GM23338 (cell line): ENCODE results near the gene CORO1C. TPM values are rescaled to one million over a fixed set of nuclear protein-coding genes. Genes with fewer than 3 reads are reported as not detected.

Experiments
- ATAC-seq: fragments of 200-7000 bp; cut with Tn5 transposase; 3 replicates; pipeline ENCODE4 v1.9.1; 2020
- DNase-seq: peaks from one replicate; pipeline ENCODE4 v3.0.0-alpha.2; 2015; ENCODE audit warnings: low spot score
- H2AFZ ChIP-seq: fragments of 200-600 bp; sonication (generic); 2 replicates; pipeline ENCODE4 v1.8.0; 2016; ENCODE audit warnings: antibody characterized with exemption, mild to moderate bottlenecking, moderate library complexity
- H3F3A ChIP-seq: fragments of 200-600 bp; sonication (generic); replicated peaks from 2 replicates; pipeline ENCODE4 v1.8.0; 2017; ENCODE audit warnings: antibody characterized with exemption, mixed run types, low read depth
- H3K27ac ChIP-seq: fragments of 200-600 bp; sonication (generic); 2 replicates; pipeline ENCODE4 v1.6.1; 2016; ENCODE audit warnings: low read depth
- H3K27me3 ChIP-seq: fragments of 200-600 bp; sonication (generic); 2 replicates; pipeline ENCODE4 v1.8.0; 2016; ENCODE audit warnings: mild to moderate bottlenecking, mixed run types, moderate library complexity; ENCODE audit not compliant: insufficient read depth
- H3K36me3 ChIP-seq: fragments of 200-600 bp; sonication (generic); 2 replicates; pipeline ENCODE4 v1.8.0; 2016; ENCODE audit warnings: mild to moderate bottlenecking; ENCODE audit not compliant: insufficient read depth
- H3K4me1 ChIP-seq: fragments of 200-600 bp; sonication (generic); 2 replicates; pipeline ENCODE4 v1.8.0; 2016; ENCODE audit warnings: mild to moderate bottlenecking, moderate library complexity; ENCODE audit not compliant: insufficient read depth
- H3K4me2 ChIP-seq: fragments of 200-600 bp; sonication (generic); 2 replicates; pipeline ENCODE4 v1.7.1; 2017; ENCODE audit warnings: mixed run types
- H3K4me3 ChIP-seq: fragments of 200-600 bp; sonication (generic); 2 replicates; pipeline ENCODE4 v1.6.1; 2016; ENCODE audit warnings: mixed run types
- H3K79me2 ChIP-seq: fragments of 200-600 bp; sonication (generic); replicated peaks from 2 replicates; pipeline ENCODE4 v1.8.0; 2017; ENCODE audit warnings: mild to moderate bottlenecking; ENCODE audit not compliant: insufficient read depth
- H3K9me2 ChIP-seq: fragments of 200-600 bp; sonication (generic); 2 replicates; pipeline ENCODE4 v1.8.0; 2017; ENCODE audit not compliant: insufficient read depth
- H4K20me1 ChIP-seq: fragments of 200-600 bp; sonication (generic); replicated peaks from 2 replicates; pipeline ENCODE4 v1.8.0; 2017; ENCODE audit warnings: mild to moderate bottlenecking; ENCODE audit not compliant: insufficient read depth
- H3K27ac Mint-ChIP-seq: 2 replicates; pipeline ENCODE4 v1.8.0; 2020; ENCODE audit warnings: inconsistent platforms, mild to moderate bottlenecking, moderate library complexity, mixed read lengths
- H3K27me3 Mint-ChIP-seq: 3 replicates; pipeline ENCODE4 v1.8.0; 2022; ENCODE audit warnings: low read depth, mild to moderate bottlenecking, moderate library complexity, mixed read lengths, inconsistent platforms; ENCODE audit not compliant: insufficient read depth, poor library complexity
- H3K36me3 Mint-ChIP-seq: 3 replicates; pipeline ENCODE4 v1.8.0; 2021; ENCODE audit warnings: low read depth, mild to moderate bottlenecking, inconsistent platforms, moderate library complexity, mixed read lengths
- H3K4me1 Mint-ChIP-seq: 3 replicates; pipeline ENCODE4 v1.8.0; 2020; ENCODE audit warnings: mild to moderate bottlenecking, inconsistent platforms, mixed read lengths
- H3K4me3 Mint-ChIP-seq: 3 replicates; pipeline ENCODE4 v1.8.0; 2021; ENCODE audit warnings: moderate library complexity, mild to moderate bottlenecking, inconsistent platforms, mixed read lengths
- H3K9me3 Mint-ChIP-seq: 3 replicates; pipeline ENCODE4 v1.8.0; 2020; ENCODE audit warnings: moderate library complexity, mild to moderate bottlenecking, inconsistent platforms, mixed read lengths
- CREB1 ChIP-seq: fragments of 250-450 bp; sonication (Bioruptor Pico); IDR thresholded peaks from 2 replicates; pipeline ENCODE4 v1.5.0; 2020; ENCODE audit warnings: low read depth, mild to moderate bottlenecking, moderate library complexity
- EZH2 ChIP-seq: fragments of 200-600 bp; sonication (generic); IDR thresholded peaks from one replicate; pipeline ENCODE4 v1.8.0; 2017; ENCODE audit warnings: antibody characterized with exemption, mild to moderate bottlenecking, low read depth; ENCODE audit not compliant: unreplicated experiment
- EZH2phosphoT487 ChIP-seq: fragments of 200-600 bp; sonication (generic); IDR thresholded peaks from one replicate; pipeline ENCODE4 v1.8.1; 2018; ENCODE audit warnings: antibody characterized with exemption; ENCODE audit not compliant: unreplicated experiment
- JUNB ChIP-seq: IDR thresholded peaks from one replicate; pipeline ENCODE4 v1.6.1; 2016; ENCODE audit warnings: antibody characterized with exemption; ENCODE audit not compliant: unreplicated experiment
- NANOG ChIP-seq: IDR thresholded peaks from 2 replicates; pipeline ENCODE4 v1.6.1; 2016; ENCODE audit warnings: antibody characterized with exemption, borderline replicate concordance
- POLR2AphosphoS5 ChIP-seq: IDR thresholded peaks from 2 replicates; pipeline ENCODE4 v1.6.1; 2016; ENCODE audit warnings: antibody characterized with exemption, low read depth
- STAT1 ChIP-seq: IDR thresholded peaks from one replicate; pipeline ENCODE4 v1.6.1; 2016; ENCODE audit warnings: antibody characterized with exemption; ENCODE audit not compliant: unreplicated experiment
- ZNF114 ChIP-seq: fragments of 250-450 bp; sonication (Bioruptor Pico); IDR thresholded peaks from 2 replicates; pipeline ENCODE4 v1.5.0; 2020; ENCODE audit warnings: mild to moderate bottlenecking, moderate library complexity
- ZNF331 ChIP-seq: fragments of 250-450 bp; sonication (Bioruptor Pico); IDR thresholded peaks from 2 replicates; pipeline ENCODE4 v1.5.0; 2020; ENCODE audit warnings: low read depth, mild to moderate bottlenecking, moderate library complexity
- polyA plus RNA-seq: library from polyadenylated mRNA; unstranded; fragments of >200 nt; fragmentation: Nextera tagmentation; extraction: Ambion mirVana; gene quantifications from 2 replicates; pipeline ENCODE4 v1.2.1, GENCODE V29; 2016
- total RNA-seq: library from RNA; depleted of rRNA; stranded (reverse); fragments of >200 nt; shearing (Covaris generic); gene quantifications from 2 replicates; pipeline ENCODE4 v1.2.3, GENCODE V29; 2014
- TF ChIP-seq, protein P1 (sequence below): IDR thresholded peaks from 2 replicates; pipeline ENCODE4 v1.6.1; 2016; ENCODE audit warnings: antibody characterized with exemption
- TF ChIP-seq, protein P2 (sequence below): fragments of 250-450 bp; sonication (Bioruptor Pico); IDR thresholded peaks from 2 replicates; pipeline ENCODE4 v1.5.0; 2020; ENCODE audit warnings: mild to moderate bottlenecking, moderate library complexity
- TF ChIP-seq, protein P3 (sequence below): IDR thresholded peaks from one replicate; pipeline ENCODE4 v1.6.1; 2018; ENCODE audit warnings: antibody characterized with exemption; ENCODE audit not compliant: unreplicated experiment
- TF ChIP-seq, protein P4 (sequence below), 2 experiments: fragments of 200-600 bp in 1 of 2; sonication (generic) in 1 of 2; conservative IDR thresholded peaks; 2 replicates each; pipeline versions ENCODE4 v1.5.1 to v1.6.1; 2016 to 2017; ENCODE audit warnings: antibody characterized with exemption in 2 of 2, low read depth in 2 of 2, mild to moderate bottlenecking in 2 of 2, moderate library complexity in 1 of 2

The CORO1C gene
- total and polyA plus RNA-seq, 2 experiments from 2014 or later, result 59.2 to 89.5 TPM

DNA sequence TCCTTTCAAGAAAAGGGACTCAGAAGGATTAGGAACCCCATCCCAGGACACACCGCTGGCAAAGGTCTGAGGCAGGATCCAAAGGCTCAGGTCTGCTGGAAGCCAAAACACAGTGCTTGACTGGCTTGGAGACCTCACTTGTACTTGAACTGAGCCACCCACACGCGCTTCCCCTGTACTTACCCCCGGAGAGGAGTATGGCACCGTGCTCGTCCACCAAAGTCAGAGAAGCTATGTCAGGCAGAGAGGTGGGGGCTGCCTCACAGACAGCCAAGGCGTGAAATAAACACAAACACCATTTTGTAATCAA, 86.6 kb downstream of the CORO1C start:
- no peak for ATAC-seq

More for the DNA sequence above, 86.6 kb downstream of the CORO1C start:
- H3K4me2 ChIP-seq, result no peak overlapping the region
- H3K4me3 Mint-ChIP-seq, result no peak overlapping the region
- H3K9me3 Mint-ChIP-seq, result no peaks in the 10 kb centered on the region
- H3K27ac ChIP-seq, result no peak overlapping the region
- peaks cover 4% of the 10 kb centered on the region for H3K27me3 Mint-ChIP-seq
- H3K36me3 ChIP-seq, result 0 out of 2 replicates have a peak, but pooled peaks cover 5% of the 10 kb centered on the region
- peaks cover 15% of the 10 kb centered on the region for H3K4me1 Mint-ChIP-seq
- H3K4me1 ChIP-seq, result no peaks in the 10 kb centered on the region
- H2AFZ ChIP-seq, result no peak overlapping the region
- no peaks in the 10 kb centered on the region for H4K20me1 ChIP-seq
- DNase-seq, result no peak
- H3K36me3 Mint-ChIP-seq, result peaks cover 26% of the 10 kb centered on the region
- no peaks in the 10 kb centered on the region for H3K79me2 ChIP-seq
- no peak overlapping the region for H3K27ac Mint-ChIP-seq
- 0 out of 2 replicates have a peak, but pooled peaks cover 3% of the 10 kb centered on the region for H3F3A ChIP-seq
- no peak overlapping the region for H3K4me3 ChIP-seq
- TF ChIP-seq NANOG, result no peak
- no peak for TF ChIP-seq ZNF114 (CRISPR knock-in tag)
- TF ChIP-seq, protein P1, sequence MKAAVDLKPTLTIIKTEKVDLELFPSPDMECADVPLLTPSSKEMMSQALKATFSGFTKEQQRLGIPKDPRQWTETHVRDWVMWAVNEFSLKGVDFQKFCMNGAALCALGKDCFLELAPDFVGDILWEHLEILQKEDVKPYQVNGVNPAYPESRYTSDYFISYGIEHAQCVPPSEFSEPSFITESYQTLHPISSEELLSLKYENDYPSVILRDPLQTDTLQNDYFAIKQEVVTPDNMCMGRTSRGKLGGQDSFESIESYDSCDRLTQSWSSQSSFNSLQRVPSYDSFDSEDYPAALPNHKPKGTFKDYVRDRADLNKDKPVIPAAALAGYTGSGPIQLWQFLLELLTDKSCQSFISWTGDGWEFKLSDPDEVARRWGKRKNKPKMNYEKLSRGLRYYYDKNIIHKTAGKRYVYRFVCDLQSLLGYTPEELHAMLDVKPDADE, result no peak
- TF ChIP-seq ZNF331 (CRISPR knock-in tag), result no peak
- TF ChIP-seq STAT1, result no peak
- TF ChIP-seq, protein P2, sequence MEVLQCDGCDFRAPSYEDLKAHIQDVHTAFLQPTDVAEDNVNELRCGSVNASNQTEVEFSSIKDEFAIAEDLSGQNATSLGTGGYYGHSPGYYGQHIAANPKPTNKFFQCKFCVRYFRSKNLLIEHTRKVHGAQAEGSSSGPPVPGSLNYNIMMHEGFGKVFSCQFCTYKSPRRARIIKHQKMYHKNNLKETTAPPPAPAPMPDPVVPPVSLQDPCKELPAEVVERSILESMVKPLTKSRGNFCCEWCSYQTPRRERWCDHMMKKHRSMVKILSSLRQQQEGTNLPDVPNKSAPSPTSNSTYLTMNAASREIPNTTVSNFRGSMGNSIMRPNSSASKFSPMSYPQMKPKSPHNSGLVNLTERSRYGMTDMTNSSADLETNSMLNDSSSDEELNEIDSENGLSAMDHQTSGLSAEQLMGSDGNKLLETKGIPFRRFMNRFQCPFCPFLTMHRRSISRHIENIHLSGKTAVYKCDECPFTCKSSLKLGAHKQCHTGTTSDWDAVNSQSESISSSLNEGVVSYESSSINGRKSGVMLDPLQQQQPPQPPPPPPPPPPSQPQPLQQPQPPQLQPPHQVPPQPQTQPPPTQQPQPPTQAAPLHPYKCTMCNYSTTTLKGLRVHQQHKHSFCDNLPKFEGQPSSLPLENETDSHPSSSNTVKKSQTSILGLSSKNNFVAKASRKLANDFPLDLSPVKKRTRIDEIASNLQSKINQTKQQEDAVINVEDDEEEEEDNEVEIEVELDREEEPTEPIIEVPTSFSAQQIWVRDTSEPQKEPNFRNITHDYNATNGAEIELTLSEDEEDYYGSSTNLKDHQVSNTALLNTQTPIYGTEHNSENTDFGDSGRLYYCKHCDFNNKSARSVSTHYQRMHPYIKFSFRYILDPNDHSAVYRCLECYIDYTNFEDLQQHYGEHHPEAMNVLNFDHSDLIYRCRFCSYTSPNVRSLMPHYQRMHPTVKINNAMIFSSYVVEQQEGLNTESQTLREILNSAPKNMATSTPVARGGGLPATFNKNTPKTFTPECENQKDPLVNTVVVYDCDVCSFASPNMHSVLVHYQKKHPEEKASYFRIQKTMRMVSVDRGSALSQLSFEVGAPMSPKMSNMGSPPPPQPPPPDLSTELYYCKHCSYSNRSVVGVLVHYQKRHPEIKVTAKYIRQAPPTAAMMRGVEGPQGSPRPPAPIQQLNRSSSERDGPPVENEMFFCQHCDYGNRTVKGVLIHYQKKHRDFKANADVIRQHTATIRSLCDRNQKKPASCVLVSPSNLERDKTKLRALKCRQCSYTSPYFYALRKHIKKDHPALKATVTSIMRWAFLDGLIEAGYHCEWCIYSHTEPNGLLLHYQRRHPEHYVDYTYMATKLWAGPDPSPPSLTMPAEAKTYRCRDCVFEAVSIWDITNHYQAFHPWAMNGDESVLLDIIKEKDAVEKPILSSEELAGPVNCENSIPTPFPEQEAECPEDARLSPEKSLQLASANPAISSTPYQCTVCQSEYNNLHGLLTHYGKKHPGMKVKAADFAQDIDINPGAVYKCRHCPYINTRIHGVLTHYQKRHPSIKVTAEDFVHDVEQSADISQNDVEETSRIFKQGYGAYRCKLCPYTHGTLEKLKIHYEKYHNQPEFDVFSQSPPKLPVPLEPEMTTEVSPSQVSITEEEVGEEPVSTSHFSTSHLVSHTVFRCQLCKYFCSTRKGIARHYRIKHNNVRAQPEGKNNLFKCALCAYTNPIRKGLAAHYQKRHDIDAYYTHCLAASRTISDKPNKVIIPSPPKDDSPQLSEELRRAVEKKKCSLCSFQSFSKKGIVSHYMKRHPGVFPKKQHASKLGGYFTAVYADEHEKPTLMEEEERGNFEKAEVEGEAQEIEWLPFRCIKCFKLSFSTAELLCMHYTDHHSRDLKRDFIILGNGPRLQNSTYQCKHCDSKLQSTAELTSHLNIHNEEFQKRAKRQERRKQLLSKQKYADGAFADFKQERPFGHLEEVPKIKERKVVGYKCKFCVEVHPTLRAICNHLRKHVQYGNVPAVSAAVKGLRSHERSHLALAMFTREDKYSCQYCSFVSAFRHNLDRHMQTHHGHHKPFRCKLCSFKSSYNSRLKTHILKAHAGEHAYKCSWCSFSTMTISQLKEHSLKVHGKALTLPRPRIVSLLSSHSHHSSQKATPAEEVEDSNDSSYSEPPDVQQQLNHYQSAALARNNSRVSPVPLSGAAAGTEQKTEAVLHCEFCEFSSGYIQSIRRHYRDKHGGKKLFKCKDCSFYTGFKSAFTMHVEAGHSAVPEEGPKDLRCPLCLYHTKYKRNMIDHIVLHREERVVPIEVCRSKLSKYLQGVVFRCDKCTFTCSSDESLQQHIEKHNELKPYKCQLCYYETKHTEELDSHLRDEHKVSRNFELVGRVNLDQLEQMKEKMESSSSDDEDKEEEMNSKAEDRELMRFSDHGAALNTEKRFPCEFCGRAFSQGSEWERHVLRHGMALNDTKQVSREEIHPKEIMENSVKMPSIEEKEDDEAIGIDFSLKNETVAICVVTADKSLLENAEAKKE (CRISPR knock-in tag), result no peak
- no peak for TF ChIP-seq EZH2
- TF ChIP-seq CREB1 (CRISPR knock-in tag), result no peak
- TF ChIP-seq, protein P3, sequence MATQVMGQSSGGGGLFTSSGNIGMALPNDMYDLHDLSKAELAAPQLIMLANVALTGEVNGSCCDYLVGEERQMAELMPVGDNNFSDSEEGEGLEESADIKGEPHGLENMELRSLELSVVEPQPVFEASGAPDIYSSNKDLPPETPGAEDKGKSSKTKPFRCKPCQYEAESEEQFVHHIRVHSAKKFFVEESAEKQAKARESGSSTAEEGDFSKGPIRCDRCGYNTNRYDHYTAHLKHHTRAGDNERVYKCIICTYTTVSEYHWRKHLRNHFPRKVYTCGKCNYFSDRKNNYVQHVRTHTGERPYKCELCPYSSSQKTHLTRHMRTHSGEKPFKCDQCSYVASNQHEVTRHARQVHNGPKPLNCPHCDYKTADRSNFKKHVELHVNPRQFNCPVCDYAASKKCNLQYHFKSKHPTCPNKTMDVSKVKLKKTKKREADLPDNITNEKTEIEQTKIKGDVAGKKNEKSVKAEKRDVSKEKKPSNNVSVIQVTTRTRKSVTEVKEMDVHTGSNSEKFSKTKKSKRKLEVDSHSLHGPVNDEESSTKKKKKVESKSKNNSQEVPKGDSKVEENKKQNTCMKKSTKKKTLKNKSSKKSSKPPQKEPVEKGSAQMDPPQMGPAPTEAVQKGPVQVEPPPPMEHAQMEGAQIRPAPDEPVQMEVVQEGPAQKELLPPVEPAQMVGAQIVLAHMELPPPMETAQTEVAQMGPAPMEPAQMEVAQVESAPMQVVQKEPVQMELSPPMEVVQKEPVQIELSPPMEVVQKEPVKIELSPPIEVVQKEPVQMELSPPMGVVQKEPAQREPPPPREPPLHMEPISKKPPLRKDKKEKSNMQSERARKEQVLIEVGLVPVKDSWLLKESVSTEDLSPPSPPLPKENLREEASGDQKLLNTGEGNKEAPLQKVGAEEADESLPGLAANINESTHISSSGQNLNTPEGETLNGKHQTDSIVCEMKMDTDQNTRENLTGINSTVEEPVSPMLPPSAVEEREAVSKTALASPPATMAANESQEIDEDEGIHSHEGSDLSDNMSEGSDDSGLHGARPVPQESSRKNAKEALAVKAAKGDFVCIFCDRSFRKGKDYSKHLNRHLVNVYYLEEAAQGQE, result no peak
- TF ChIP-seq, protein P4, sequence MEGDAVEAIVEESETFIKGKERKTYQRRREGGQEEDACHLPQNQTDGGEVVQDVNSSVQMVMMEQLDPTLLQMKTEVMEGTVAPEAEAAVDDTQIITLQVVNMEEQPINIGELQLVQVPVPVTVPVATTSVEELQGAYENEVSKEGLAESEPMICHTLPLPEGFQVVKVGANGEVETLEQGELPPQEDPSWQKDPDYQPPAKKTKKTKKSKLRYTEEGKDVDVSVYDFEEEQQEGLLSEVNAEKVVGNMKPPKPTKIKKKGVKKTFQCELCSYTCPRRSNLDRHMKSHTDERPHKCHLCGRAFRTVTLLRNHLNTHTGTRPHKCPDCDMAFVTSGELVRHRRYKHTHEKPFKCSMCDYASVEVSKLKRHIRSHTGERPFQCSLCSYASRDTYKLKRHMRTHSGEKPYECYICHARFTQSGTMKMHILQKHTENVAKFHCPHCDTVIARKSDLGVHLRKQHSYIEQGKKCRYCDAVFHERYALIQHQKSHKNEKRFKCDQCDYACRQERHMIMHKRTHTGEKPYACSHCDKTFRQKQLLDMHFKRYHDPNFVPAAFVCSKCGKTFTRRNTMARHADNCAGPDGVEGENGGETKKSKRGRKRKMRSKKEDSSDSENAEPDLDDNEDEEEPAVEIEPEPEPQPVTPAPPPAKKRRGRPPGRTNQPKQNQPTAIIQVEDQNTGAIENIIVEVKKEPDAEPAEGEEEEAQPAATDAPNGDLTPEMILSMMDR (conservative IDR thresholded peaks at IDR 0.05; ENCODE audit: low read depth in 2 of 2), result no peak
- TF ChIP-seq JUNB, result no peak
- no peak for TF ChIP-seq EZH2phosphoT487
- no peak for TF ChIP-seq POLR2AphosphoS5
- peaks cover 4% of the 10 kb centered on the region; the same call in 1 of the 2 replicates for H3K9me2 ChIP-seq
- no peaks in the 10 kb centered on the region for H3K27me3 ChIP-seq
